WTC11 (cell line): ENCODE results near the gene C11orf54. TPM values are rescaled to one million over a fixed set of nuclear protein-coding genes. Genes with fewer than 3 reads are reported as not detected.

Experiments used
- ATAC-seq: fragments of 200-7000 bp; cut with Tn5 transposase; 2 replicates; pipeline ENCODE4 v1.10.0; 2021; ENCODE audit warnings: mild to moderate bottlenecking, moderate library complexity
- CTCF ChIA-PET: fragments of 300-600 bp; sonication (Branson Sonifier 250); formaldehyde crosslinking; loops from one replicate; lab custom pipeline; 2021; ENCODE audit warnings: antibody characterized with exemption; lab: Charles Lee
- POLR2A ChIA-PET: fragments of 350-600 bp; sonication (Branson Sonifier 250); formaldehyde crosslinking; loops from one replicate; lab custom pipeline; 2021; ENCODE audit warnings: antibody characterized with exemption; lab: Charles Lee
- DNase-seq: peaks from one replicate; pipeline ENCODE4 v3.0.0; 2021; ENCODE audit warnings: low spot score
- H3K27ac Mint-ChIP-seq: 2 replicates; pipeline ENCODE4 v1.8.0; 2021; ENCODE audit warnings: mixed read lengths
- H3K27me3 Mint-ChIP-seq: 2 replicates; pipeline ENCODE4 v1.8.0; 2021; ENCODE audit warnings: low read depth, mild to moderate bottlenecking, moderate library complexity, mixed read lengths
- H3K36me3 Mint-ChIP-seq: 2 replicates; pipeline ENCODE4 v1.8.0; 2021; ENCODE audit warnings: mixed read lengths
- H3K4me1 Mint-ChIP-seq: 2 replicates; pipeline ENCODE4 v1.8.0; 2022; ENCODE audit warnings: mixed read lengths
- H3K4me3 Mint-ChIP-seq: 2 replicates; pipeline ENCODE4 v1.8.0; 2021; ENCODE audit warnings: mild to moderate bottlenecking, moderate library complexity, mixed read lengths
- H3K9me3 Mint-ChIP-seq: 2 replicates; pipeline ENCODE4 v1.8.0; 2021; ENCODE audit warnings: mixed read lengths
- ATF3 ChIP-seq: sonication (generic); formaldehyde crosslinking; conservative IDR thresholded peaks from 2 replicates; pipeline ENCODE4 v1.8.1; 2022; ENCODE audit warnings: mild to moderate bottlenecking, missing genetic modification reagents
- CBFB ChIP-seq: sonication (generic); formaldehyde crosslinking; IDR thresholded peaks from 2 replicates; pipeline ENCODE4 v1.8.1; 2022; ENCODE audit warnings: mild to moderate bottlenecking, low read depth, missing genetic modification reagents
- E2F4 ChIP-seq: sonication (generic); formaldehyde crosslinking; IDR thresholded peaks from 2 replicates; pipeline ENCODE4 v1.8.1; 2022; ENCODE audit warnings: low read depth, mild to moderate bottlenecking, moderate library complexity, missing genetic modification reagents, borderline replicate concordance
- E2F5 ChIP-seq: sonication (generic); formaldehyde crosslinking; IDR thresholded peaks from 2 replicates; pipeline ENCODE4 v1.8.1; 2022; ENCODE audit warnings: mild to moderate bottlenecking, moderate library complexity, missing genetic modification reagents
- ELF4 ChIP-seq: sonication (generic); formaldehyde crosslinking; IDR thresholded peaks from 2 replicates; pipeline ENCODE4 v1.8.1; 2022; ENCODE audit warnings: low read depth, mild to moderate bottlenecking, moderate library complexity, missing genetic modification reagents
- EMX1 ChIP-seq: fragments of 250-450 bp; sonication (Bioruptor Pico); IDR thresholded peaks from 2 replicates; pipeline ENCODE4 v1.8.0; 2021; ENCODE audit warnings: mild to moderate bottlenecking
- FOXP1 ChIP-seq: sonication (generic); formaldehyde crosslinking; IDR thresholded peaks from 2 replicates; pipeline ENCODE4 v1.8.0; 2022; ENCODE audit warnings: missing genetic modification reagents, mild to moderate bottlenecking, moderate library complexity, borderline replicate concordance
- IRF2 ChIP-seq: sonication (generic); formaldehyde crosslinking; IDR thresholded peaks from 2 replicates; pipeline ENCODE4 v1.8.0; 2022; ENCODE audit warnings: low read depth, missing genetic modification reagents, borderline replicate concordance
- KAT7 ChIP-seq: sonication (generic); formaldehyde crosslinking; IDR thresholded peaks from 2 replicates; pipeline ENCODE4 v1.8.1; 2023; ENCODE audit warnings: missing genetic modification reagents, mild to moderate bottlenecking, borderline replicate concordance
- MXD4 ChIP-seq: fragments of 250-450 bp; sonication (Bioruptor Pico); IDR thresholded peaks from 2 replicates; pipeline ENCODE4 v1.8.0; 2021; ENCODE audit warnings: mild to moderate bottlenecking, moderate library complexity, borderline replicate concordance
- MYBL2 ChIP-seq: sonication (generic); formaldehyde crosslinking; IDR thresholded peaks from 2 replicates; pipeline ENCODE4 v1.8.1; 2023; ENCODE audit warnings: mild to moderate bottlenecking, moderate library complexity, missing genetic modification reagents
- NFATC4 ChIP-seq: fragments of 250-450 bp; sonication (Bioruptor Pico); IDR thresholded peaks from 2 replicates; pipeline ENCODE4 v1.9.0; 2021; ENCODE audit warnings: mild to moderate bottlenecking
- NR1H2 ChIP-seq: sonication (generic); formaldehyde crosslinking; IDR thresholded peaks from 2 replicates; pipeline ENCODE4 v1.9.0; 2021; ENCODE audit warnings: mild to moderate bottlenecking, moderate library complexity, missing genetic modification reagents
- OVOL2 ChIP-seq: fragments of 250-450 bp; sonication (Bioruptor Pico); IDR thresholded peaks from 2 replicates; pipeline ENCODE4 v1.9.0; 2021; ENCODE audit warnings: mild to moderate bottlenecking, borderline replicate concordance
- SP1 ChIP-seq: sonication (generic); formaldehyde crosslinking; conservative IDR thresholded peaks from 2 replicates; pipeline ENCODE4 v1.8.1; 2022; ENCODE audit warnings: missing genetic modification reagents
- USF1 ChIP-seq: sonication (generic); formaldehyde crosslinking; IDR thresholded peaks from 2 replicates; pipeline ENCODE4 v1.8.0; 2022; ENCODE audit warnings: mild to moderate bottlenecking, missing genetic modification reagents
- ZBTB43 ChIP-seq: sonication (generic); formaldehyde crosslinking; IDR thresholded peaks from 2 replicates; pipeline ENCODE4 v1.8.1; 2023; ENCODE audit warnings: mild to moderate bottlenecking, missing genetic modification reagents
- ZNF263 ChIP-seq: sonication (generic); formaldehyde crosslinking; IDR thresholded peaks from 2 replicates; pipeline ENCODE4 v1.8.1; 2022; ENCODE audit warnings: low read depth, mild to moderate bottlenecking, moderate library complexity, missing genetic modification reagents
- ZNF317 ChIP-seq: sonication (generic); formaldehyde crosslinking; IDR thresholded peaks from 2 replicates; pipeline ENCODE4 v1.8.1; 2023; ENCODE audit warnings: low read depth, mild to moderate bottlenecking, moderate library complexity, missing genetic modification reagents, borderline replicate concordance
- total RNA-seq: library from RNA; stranded (reverse); gene quantifications from 3 replicates; pipeline ENCODE4 v1.2.3, GENCODE V29; 2021
- TF ChIP-seq, protein P1 (sequence below): fragments of 250-450 bp; sonication (Bioruptor Pico); IDR thresholded peaks from 2 replicates; pipeline ENCODE4 v1.8.0; 2021; ENCODE audit warnings: mild to moderate bottlenecking
- TF ChIP-seq, protein P2 (sequence below): sonication (generic); formaldehyde crosslinking; IDR thresholded peaks from 2 replicates; pipeline ENCODE4 v1.8.1; 2022; ENCODE audit warnings: low read depth, missing genetic modification reagents, borderline replicate concordance
- TF ChIP-seq, protein P3 (sequence below): sonication (generic); formaldehyde crosslinking; conservative IDR thresholded peaks from 2 replicates; pipeline ENCODE4 v1.8.1; 2023; ENCODE audit warnings: mild to moderate bottlenecking, low read depth, missing genetic modification reagents, moderate library complexity

C11orf54 gene
- total RNA-seq, 1 experiment from 2014 or later = 25.4 TPM

GRCh38 chr11:93770160-93770559 lies 28.7 kb downstream of the C11orf54 start:
- no peak overlapping the region for H3K27ac Mint-ChIP-seq
- H3K4me3 Mint-ChIP-seq = no peak overlapping the region
- H3K36me3 Mint-ChIP-seq = 0 out of 2 replicates have a peak, but pooled peaks cover 5% of the 10 kb centered on the region
- ATAC-seq = no peak
- TF ChIP-seq USF1 (CRISPR knock-in tag) = no peak
- no peak for TF ChIP-seq CBFB (CRISPR knock-in tag)
- no peak for TF ChIP-seq KAT7 (CRISPR knock-in tag)
- TF ChIP-seq FOXP1 (CRISPR knock-in tag) = no peak
- no peak for TF ChIP-seq OVOL2
- no peak for TF ChIP-seq ZNF263
- TF ChIP-seq, protein P1, sequence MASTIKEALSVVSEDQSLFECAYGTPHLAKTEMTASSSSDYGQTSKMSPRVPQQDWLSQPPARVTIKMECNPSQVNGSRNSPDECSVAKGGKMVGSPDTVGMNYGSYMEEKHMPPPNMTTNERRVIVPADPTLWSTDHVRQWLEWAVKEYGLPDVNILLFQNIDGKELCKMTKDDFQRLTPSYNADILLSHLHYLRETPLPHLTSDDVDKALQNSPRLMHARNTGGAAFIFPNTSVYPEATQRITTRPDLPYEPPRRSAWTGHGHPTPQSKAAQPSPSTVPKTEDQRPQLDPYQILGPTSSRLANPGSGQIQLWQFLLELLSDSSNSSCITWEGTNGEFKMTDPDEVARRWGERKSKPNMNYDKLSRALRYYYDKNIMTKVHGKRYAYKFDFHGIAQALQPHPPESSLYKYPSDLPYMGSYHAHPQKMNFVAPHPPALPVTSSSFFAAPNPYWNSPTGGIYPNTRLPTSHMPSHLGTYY = no peak
- TF ChIP-seq MXD4 (CRISPR knock-in tag) = no peak
- TF ChIP-seq, protein P2, sequence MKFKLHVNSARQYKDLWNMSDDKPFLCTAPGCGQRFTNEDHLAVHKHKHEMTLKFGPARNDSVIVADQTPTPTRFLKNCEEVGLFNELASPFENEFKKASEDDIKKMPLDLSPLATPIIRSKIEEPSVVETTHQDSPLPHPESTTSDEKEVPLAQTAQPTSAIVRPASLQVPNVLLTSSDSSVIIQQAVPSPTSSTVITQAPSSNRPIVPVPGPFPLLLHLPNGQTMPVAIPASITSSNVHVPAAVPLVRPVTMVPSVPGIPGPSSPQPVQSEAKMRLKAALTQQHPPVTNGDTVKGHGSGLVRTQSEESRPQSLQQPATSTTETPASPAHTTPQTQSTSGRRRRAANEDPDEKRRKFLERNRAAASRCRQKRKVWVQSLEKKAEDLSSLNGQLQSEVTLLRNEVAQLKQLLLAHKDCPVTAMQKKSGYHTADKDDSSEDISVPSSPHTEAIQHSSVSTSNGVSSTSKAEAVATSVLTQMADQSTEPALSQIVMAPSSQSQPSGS (CRISPR knock-in tag) = no peak
- TF ChIP-seq ATF3 (CRISPR knock-in tag) = no peak
- no peak for TF ChIP-seq ZBTB43
- TF ChIP-seq, protein P3, sequence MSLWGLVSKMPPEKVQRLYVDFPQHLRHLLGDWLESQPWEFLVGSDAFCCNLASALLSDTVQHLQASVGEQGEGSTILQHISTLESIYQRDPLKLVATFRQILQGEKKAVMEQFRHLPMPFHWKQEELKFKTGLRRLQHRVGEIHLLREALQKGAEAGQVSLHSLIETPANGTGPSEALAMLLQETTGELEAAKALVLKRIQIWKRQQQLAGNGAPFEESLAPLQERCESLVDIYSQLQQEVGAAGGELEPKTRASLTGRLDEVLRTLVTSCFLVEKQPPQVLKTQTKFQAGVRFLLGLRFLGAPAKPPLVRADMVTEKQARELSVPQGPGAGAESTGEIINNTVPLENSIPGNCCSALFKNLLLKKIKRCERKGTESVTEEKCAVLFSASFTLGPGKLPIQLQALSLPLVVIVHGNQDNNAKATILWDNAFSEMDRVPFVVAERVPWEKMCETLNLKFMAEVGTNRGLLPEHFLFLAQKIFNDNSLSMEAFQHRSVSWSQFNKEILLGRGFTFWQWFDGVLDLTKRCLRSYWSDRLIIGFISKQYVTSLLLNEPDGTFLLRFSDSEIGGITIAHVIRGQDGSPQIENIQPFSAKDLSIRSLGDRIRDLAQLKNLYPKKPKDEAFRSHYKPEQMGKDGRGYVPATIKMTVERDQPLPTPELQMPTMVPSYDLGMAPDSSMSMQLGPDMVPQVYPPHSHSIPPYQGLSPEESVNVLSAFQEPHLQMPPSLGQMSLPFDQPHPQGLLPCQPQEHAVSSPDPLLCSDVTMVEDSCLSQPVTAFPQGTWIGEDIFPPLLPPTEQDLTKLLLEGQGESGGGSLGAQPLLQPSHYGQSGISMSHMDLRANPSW (CRISPR knock-in tag) = no peak
- no peak for TF ChIP-seq SP1 (CRISPR knock-in tag)
- no peak for TF ChIP-seq MYBL2
- no peak for TF ChIP-seq IRF2 (CRISPR knock-in tag)
- TF ChIP-seq E2F4 (CRISPR knock-in tag) = no peak
- TF ChIP-seq, all 79 proteins: peak for 0
- H3K27me3 Mint-ChIP-seq = no peaks in the 10 kb centered on the region; the same call in 1 of the 2 replicates
- DNase-seq = no peak
- peaks cover 12% of the 10 kb centered on the region for H3K4me1 Mint-ChIP-seq
- POLR2A ChIA-PET = no interaction called here
- CTCF ChIA-PET = no interaction called here
- H3K9me3 Mint-ChIP-seq = peaks cover 23% of the 10 kb centered on the region

GRCh38 chr11:93772123-93772522 lies 30.7 kb downstream of the C11orf54 start:
- Mint-ChIP-seq H3K36me3 (0 out of 2 replicates have a peak, but pooled peaks cover 5% of the 10 kb centered on the region), H3K4me3 (no peak overlapping the region), H3K4me1 (peaks cover 12% of the 10 kb centered on the region), H3K9me3 (peaks cover 11% of the 10 kb centered on the region), H3K27me3 (no peaks in the 10 kb centered on the region; the same call in 1 of the 2 replicates), H3K27ac (no peak overlapping the region)
- CTCF ChIA-PET = interaction anchor here (1.6 kb wide), 1 partner anchor 12 kb away, joined by 8 read pairs; the partner anchor contains the start of gene MED17
- POLR2A ChIA-PET = interaction anchor here (1.0 to 1.8 kb wide), 2 partner anchors 12 to 31 kb away, joined by 3 to 6 read pairs; partner anchors contain the start of genes C11orf54, MED17 and TAF1D
- ATAC-seq (no peak), DNase-seq (no peak)
- TF ChIP-seq EMX1 (no peak), ELF4 (CRISPR knock-in tag) (no peak), ZNF317 (no peak), NFATC4 (CRISPR knock-in tag) (no peak), E2F5 (no peak), NR1H2 (CRISPR knock-in tag) (no peak)
- TF ChIP-seq, protein P2 (CRISPR knock-in tag) = no peak
